HG02970 (cell line): Measurements from ENCODE around the gene ISCA1.

Experiments
- ATAC-seq: cut with Tn5 transposase; IDR thresholded peaks from one replicate; pipeline ENCODE4 v1.9.1; 2021; ENCODE audit warnings: mild to moderate bottlenecking, moderate library complexity, moderate number of reproducible peaks; ENCODE audit not compliant: unreplicated experiment, low FRiP score

The ISCA1 gene

GRCh38 chr9:86286278-86286677 is 3.9 kb upstream of the ISCA1 start:
- ATAC-seq = no peak

- no peak for ATAC-seq
Observed at GRCh38 chr9:86285261-86285660, 2.9 kb upstream of the ISCA1 start.

GRCh38 chr9:86282979-86283535 is 719 bp upstream of the ISCA1 start:
- ATAC-seq = peak; percentile 3

- no peak for ATAC-seq
Observed at GRCh38 chr9:86281593-86282076, 703 bp downstream of the ISCA1 start.

GRCh38 chr9:86280580-86280979 is 1.8 kb downstream of the ISCA1 start:
- no peak for ATAC-seq

GRCh38 chr9:86279839-86280238 is 2.5 kb downstream of the ISCA1 start:
- ATAC-seq = no peak

GRCh38 chr9:86277072-86277471 is 5.3 kb downstream of the ISCA1 start:
- ATAC-seq = no peak

- ATAC-seq = no peak
Observed at GRCh38 chr9:86275962-86276361, 6.4 kb downstream of the ISCA1 start.

- ATAC-seq = no peak
Observed at GRCh38 chr9:86274821-86275643, 7.3 kb downstream of the ISCA1 start.

- no peak for ATAC-seq
Observed at GRCh38 chr9:86272221-86272620, 10.1 kb downstream of the ISCA1 start.

- ATAC-seq = no peak
Observed at GRCh38 chr9:86263876-86264275, 18.5 kb downstream of the ISCA1 start.

- ATAC-seq = no peak
Observed at GRCh38 chr9:86262492-86262891, 19.8 kb downstream of the ISCA1 start.

- ATAC-seq = no peak
Observed at GRCh38 chr9:86259557-86259956, 22.8 kb downstream of the ISCA1 start, which contains the start of gene C9orf153. TSS of gene C9orf153 (minus strand) at chr9:86259657. CDS start at chr9:86229603, 30,054 bp downstream.

- ATAC-seq = no peak
Observed at GRCh38 chr9:86257391-86257790, 24.9 kb downstream of the ISCA1 start.

- ATAC-seq = no peak
Observed at GRCh38 chr9:86256653-86257052, 25.7 kb downstream of the ISCA1 start.

- no peak for ATAC-seq
Observed at GRCh38 chr9:86253577-86253976, 28.8 kb downstream of the ISCA1 start.

- ATAC-seq = no peak
Observed at GRCh38 chr9:86252870-86253269, 29.5 kb downstream of the ISCA1 start.

- ATAC-seq = no peak
Observed at GRCh38 chr9:86250123-86250522, 32.2 kb downstream of the ISCA1 start.

GRCh38 chr9:86248746-86249145 is 33.6 kb downstream of the ISCA1 start:
- no peak for ATAC-seq

GRCh38 chr9:86246752-86247161 is 35.6 kb downstream of the ISCA1 start:
- peak; percentile 87 for ATAC-seq

GRCh38 chr9:86242071-86242470 is 40.3 kb downstream of the ISCA1 start:
- no peak for ATAC-seq

- ATAC-seq = no peak
Observed at GRCh38 chr9:86241216-86241615, 41.1 kb downstream of the ISCA1 start.
